ENCODE data around the gene NR2C2. TPM values are rescaled to one million over a fixed set of nuclear protein-coding genes. Genes with fewer than 3 reads are reported as not detected.

NR2C2 gene
- total and polyA plus RNA-seq, 2 donors from 2014 or later: 3.5 to 43.6 TPM

DNA sequence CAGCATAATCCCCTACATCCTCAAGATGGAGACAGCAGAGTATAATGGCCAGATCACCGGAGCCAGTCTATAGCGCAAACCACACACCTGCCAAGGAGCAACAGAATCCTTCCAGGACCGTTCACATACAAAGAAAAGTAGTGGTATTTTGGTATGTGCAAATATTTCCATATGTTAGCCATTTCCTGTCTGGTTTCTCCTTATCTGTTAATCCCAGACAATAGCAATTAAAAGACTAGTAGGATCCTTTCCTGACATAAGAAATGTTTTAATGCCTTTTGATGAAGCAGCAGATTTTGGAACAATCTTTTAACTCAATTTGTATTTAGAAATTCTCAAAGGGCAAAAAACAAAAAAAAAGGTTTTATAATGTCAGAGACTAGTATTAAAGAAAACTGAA is 95.6 kb downstream of the NR2C2 start:
- no peaks in the 10 kb centered on the region for H3K4me1 ChIP-seq (ENCODE audit: control insufficient read depth in 2 of 3, insufficient read depth in 2 of 3, low read depth in 1 of 3, low read length in 3 of 3)
- H3K27me3 ChIP-seq (ENCODE audit: control insufficient read depth, insufficient read depth, low read length): no peaks in the 10 kb centered on the region
- intact Hi-C loops (cut with DNase I): no loop called here
- H3K27ac ChIP-seq (ENCODE audit: low read depth in 2 of 2, low read length in 2 of 2): no peak overlapping the region
- TF ChIP-seq, protein P1, sequence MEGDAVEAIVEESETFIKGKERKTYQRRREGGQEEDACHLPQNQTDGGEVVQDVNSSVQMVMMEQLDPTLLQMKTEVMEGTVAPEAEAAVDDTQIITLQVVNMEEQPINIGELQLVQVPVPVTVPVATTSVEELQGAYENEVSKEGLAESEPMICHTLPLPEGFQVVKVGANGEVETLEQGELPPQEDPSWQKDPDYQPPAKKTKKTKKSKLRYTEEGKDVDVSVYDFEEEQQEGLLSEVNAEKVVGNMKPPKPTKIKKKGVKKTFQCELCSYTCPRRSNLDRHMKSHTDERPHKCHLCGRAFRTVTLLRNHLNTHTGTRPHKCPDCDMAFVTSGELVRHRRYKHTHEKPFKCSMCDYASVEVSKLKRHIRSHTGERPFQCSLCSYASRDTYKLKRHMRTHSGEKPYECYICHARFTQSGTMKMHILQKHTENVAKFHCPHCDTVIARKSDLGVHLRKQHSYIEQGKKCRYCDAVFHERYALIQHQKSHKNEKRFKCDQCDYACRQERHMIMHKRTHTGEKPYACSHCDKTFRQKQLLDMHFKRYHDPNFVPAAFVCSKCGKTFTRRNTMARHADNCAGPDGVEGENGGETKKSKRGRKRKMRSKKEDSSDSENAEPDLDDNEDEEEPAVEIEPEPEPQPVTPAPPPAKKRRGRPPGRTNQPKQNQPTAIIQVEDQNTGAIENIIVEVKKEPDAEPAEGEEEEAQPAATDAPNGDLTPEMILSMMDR (IDR thresholded peaks at IDR 0.05; ENCODE audit: borderline replicate concordance, extremely low read depth, insufficient read depth): no peak
- H3K9ac ChIP-seq (ENCODE audit: low read length in 3 of 3): no peak overlapping the region
- DNase-seq: no peak
- peaks cover 6 to 61% (median 24%) of the 10 kb centered on the region in 3 donors for H3K36me3 ChIP-seq (ENCODE audit: control insufficient read depth in 2 of 3, insufficient read depth in 3 of 3, low read length in 3 of 3)
- H3K9me3 ChIP-seq (ENCODE audit: control insufficient read depth in 2 of 3, insufficient read depth in 1 of 3, low read length in 3 of 3): no peaks in the 10 kb centered on the region
- H3K4me3 ChIP-seq (ENCODE audit: low read length in 3 of 3): no peak overlapping the region
- no peak for FAIRE-seq

DNA sequence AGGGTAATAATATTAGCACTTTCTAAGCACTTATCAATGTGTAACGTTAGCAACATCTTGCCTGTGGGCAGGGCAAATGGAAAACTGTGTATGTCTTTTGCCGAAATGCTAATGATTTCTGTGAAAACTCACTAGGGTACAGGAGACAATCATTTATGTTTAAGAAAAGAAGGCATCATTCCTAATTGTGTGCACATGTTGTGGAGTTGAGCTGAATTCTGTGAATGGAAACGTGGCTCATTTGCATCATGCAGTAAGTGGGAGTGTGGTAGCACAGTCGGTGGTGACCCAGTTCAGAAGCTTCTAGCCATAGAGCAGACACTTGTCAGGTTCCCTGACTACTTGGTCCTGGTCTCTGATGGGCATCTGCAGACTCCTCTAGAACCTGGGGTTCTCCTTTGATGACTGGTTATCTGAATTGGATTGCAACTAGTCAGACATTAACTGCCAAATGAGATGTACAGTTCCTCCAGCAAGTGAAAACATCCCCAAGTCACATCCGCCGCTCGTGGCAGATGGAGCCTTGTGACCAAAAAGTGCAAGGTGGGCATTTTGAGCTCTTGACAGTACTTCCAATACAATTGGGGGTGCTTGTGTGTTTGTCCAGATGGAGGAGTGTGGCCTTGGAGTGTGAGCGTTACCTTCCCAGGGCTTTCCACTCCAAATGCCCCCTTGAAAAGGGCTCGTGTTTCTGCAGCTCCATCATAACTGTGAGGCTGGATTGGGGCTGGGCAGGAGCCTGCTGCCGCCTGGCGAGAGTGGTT is 96.2 kb downstream of the NR2C2 start:
- H3K9ac ChIP-seq (ENCODE audit: low read length in 3 of 3): no peak overlapping the region
- no peaks in the 10 kb centered on the region for H3K9me3 ChIP-seq (ENCODE audit: control insufficient read depth in 2 of 3, insufficient read depth in 1 of 3, low read length in 3 of 3)
- H3K4me1 ChIP-seq (ENCODE audit: control insufficient read depth in 2 of 3, insufficient read depth in 2 of 3, low read depth in 1 of 3, low read length in 3 of 3): no peaks in the 10 kb centered on the region
- no peaks in the 10 kb centered on the region for H3K27me3 ChIP-seq (ENCODE audit: control insufficient read depth, insufficient read depth, low read length)
- intact Hi-C loops (cut with DNase I): no loop called here
- TF ChIP-seq, protein P1 (IDR thresholded peaks at IDR 0.05; ENCODE audit: borderline replicate concordance, extremely low read depth, insufficient read depth): no peak
- no peak for DNase-seq
- H3K4me3 ChIP-seq (ENCODE audit: low read length in 3 of 3): no peak overlapping the region
- no peak overlapping the region for H3K27ac ChIP-seq (ENCODE audit: low read depth in 2 of 2, low read length in 2 of 2)
- no peak for FAIRE-seq
- H3K36me3 ChIP-seq (ENCODE audit: control insufficient read depth in 2 of 3, insufficient read depth in 3 of 3, low read length in 3 of 3): peaks cover 6 to 61% (median 23%) of the 10 kb centered on the region in 3 donors

DNA sequence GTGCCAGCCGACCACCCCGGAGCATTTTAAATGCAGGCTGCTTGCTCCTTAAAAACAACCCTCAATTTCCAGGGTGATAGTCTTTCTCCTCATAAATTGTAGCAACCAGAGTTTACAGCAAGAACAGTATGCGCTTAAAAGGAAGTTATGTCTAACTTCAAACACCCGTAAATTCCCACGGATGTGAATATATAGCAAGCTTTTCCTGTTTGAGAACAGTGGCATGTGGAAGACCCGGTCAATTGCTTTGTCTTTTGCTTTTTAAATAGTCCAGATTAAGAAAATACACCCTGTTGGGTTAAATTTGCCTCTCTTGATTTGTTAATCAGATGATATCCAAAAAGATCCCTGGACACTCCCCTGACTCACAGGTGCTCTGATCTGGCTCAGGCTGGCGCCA is 96.9 kb downstream of the NR2C2 start:
- FAIRE-seq: no peak
- intact Hi-C loops (cut with DNase I): no loop called here

More for the DNA sequence above, 96.9 kb downstream of the NR2C2 start:
- no peak for DNase-seq
- no peaks in the 10 kb centered on the region for H3K9me3 ChIP-seq (ENCODE audit: control insufficient read depth in 2 of 3, insufficient read depth in 1 of 3, low read length in 3 of 3)
- H3K9ac ChIP-seq (ENCODE audit: low read length in 3 of 3): no peak overlapping the region
- no peak overlapping the region for H3K4me3 ChIP-seq (ENCODE audit: low read length in 3 of 3)
- H3K36me3 ChIP-seq (ENCODE audit: control insufficient read depth in 2 of 3, insufficient read depth in 3 of 3, low read length in 3 of 3): peaks cover 6 to 68% (median 20%) of the 10 kb centered on the region in 3 donors
- H3K27ac ChIP-seq (ENCODE audit: low read depth in 2 of 2, low read length in 2 of 2): no peak overlapping the region
- no peaks in the 10 kb centered on the region for H3K4me1 ChIP-seq (ENCODE audit: control insufficient read depth in 2 of 3, insufficient read depth in 2 of 3, low read depth in 1 of 3, low read length in 3 of 3)
- no peaks in the 10 kb centered on the region for H3K27me3 ChIP-seq (ENCODE audit: control insufficient read depth, insufficient read depth, low read length)
- TF ChIP-seq, protein P1 (IDR thresholded peaks at IDR 0.05; ENCODE audit: borderline replicate concordance, extremely low read depth, insufficient read depth): no peak

Measured in kidney (tissue), 14 donors.